HL-60 (cell line): ENCODE data around the gene SCAF8.

Source experiments
- DNase-seq, 2 experiments: peaks; one replicate each; pipeline ENCODE4 v3.0.0-alpha.2; 2010 to 2020; ENCODE audit warnings: low read depth in 1 of 2, low spot score in 1 of 2
- H3K27ac ChIP-seq: fragments of 250-450 bp; sonication (Bioruptor Pico); replicated peaks from 2 replicates; pipeline ENCODE4 v1.5.1; 2020; ENCODE audit warnings: mild to moderate bottlenecking, moderate library complexity
- H3K27me3 ChIP-seq: fragments of 250-450 bp; sonication (Bioruptor Pico); 2 replicates; pipeline ENCODE4 v1.5.1; 2021; ENCODE audit warnings: mild to moderate bottlenecking, moderate library complexity; ENCODE audit not compliant: insufficient read depth, poor library complexity, severe bottlenecking
- H3K4me3 ChIP-seq: replicated peaks from 2 replicates; pipeline ENCODE4 v1.5.1; 2011; ENCODE audit warnings: mild to moderate bottlenecking, control low read depth, low read length; ENCODE audit not compliant: insufficient read depth
- CTCF ChIP-seq: IDR thresholded peaks from one replicate; pipeline ENCODE4 v1.5.1; 2011; ENCODE audit warnings: low read length, control low read depth, inconsistent platforms; ENCODE audit not compliant: insufficient read depth
- GABPA ChIP-seq: IDR thresholded peaks from 2 replicates; pipeline ENCODE4 v1.6.1; 2012; ENCODE audit warnings: low read depth
- POLR2AphosphoS5 ChIP-seq: IDR thresholded peaks from 2 replicates; pipeline ENCODE4 v1.6.1; 2012; ENCODE audit warnings: low read depth
- REST ChIP-seq: IDR thresholded peaks from 2 replicates; pipeline ENCODE4 v1.6.1; 2012; ENCODE audit warnings: low read depth; ENCODE audit not compliant: insufficient replicate concordance
- SPI1 ChIP-seq: IDR thresholded peaks from 2 replicates; pipeline ENCODE4 v1.6.1; 2012; ENCODE audit warnings: low read depth, mild to moderate bottlenecking, borderline replicate concordance

Gene SCAF8

GRCh38 chr6:154783229-154783628, 50.0 kb downstream of the SCAF8 start:
- Histone ChIP-seq H3K27ac (no peak overlapping the region), H3K27me3 (no peaks in the 10 kb centered on the region), H3K4me3 (no peak overlapping the region)
- DNase-seq: no peak
- TF ChIP-seq GABPA (no peak), SPI1 (no peak), REST (no peak), POLR2AphosphoS5 (no peak), CTCF (no peak)

- DNase-seq: no peak
- H3K27me3 ChIP-seq: no peaks in the 10 kb centered on the region
- H3K27ac ChIP-seq: no peak overlapping the region
- H3K4me3 ChIP-seq: no peak overlapping the region
- TF ChIP-seq REST (no peak), SPI1 (no peak), POLR2AphosphoS5 (no peak), CTCF (no peak), GABPA (no peak)
Observed at GRCh38 chr6:154785075-154785474, 51.9 kb downstream of the SCAF8 start.

GRCh38 chr6:154786144-154786868, 53.1 kb downstream of the SCAF8 start:
- H3K27me3 ChIP-seq: no peaks in the 10 kb centered on the region
- TF ChIP-seq CTCF: no peak
- no peak for TF ChIP-seq GABPA
- TF ChIP-seq POLR2AphosphoS5: no peak
- no peak for TF ChIP-seq SPI1
- no peak for TF ChIP-seq REST
- DNase-seq: no peak
- no peak overlapping the region for H3K4me3 ChIP-seq
- no peak overlapping the region for H3K27ac ChIP-seq
